H1 (cell line): ENCODE data around the gene SUPT4H1. TPM values are rescaled to one million over a fixed set of nuclear protein-coding genes. Genes with fewer than 3 reads are reported as not detected.
A peak's percentile ranks its signal among the peaks of the same experiment; 100 is the strongest.

Experiments used
- CTCF ChIA-PET: fragments of 300-600 bp; sonication (Branson Sonifier 250); formaldehyde crosslinking; loops from one replicate; lab custom pipeline; 2021; ENCODE audit not compliant: partially characterized antibody; lab: Charles Lee
- POLR2A ChIA-PET: fragments of 300-600 bp; sonication (Branson Sonifier 250); formaldehyde crosslinking; loops from one replicate; lab custom pipeline; 2021; ENCODE audit warnings: inconsistent platforms; ENCODE audit not compliant: partially characterized antibody; lab: Charles Lee
- DNase-seq, 2 experiments: peaks; one replicate each; pipeline versions ENCODE4 v3.0.0 to v3.0.0-alpha.2; 2010 to 2022; ENCODE audit warnings: low spot score in 2 of 2, low read depth in 1 of 2, mixed read lengths in 1 of 2
- FAIRE-seq: peaks from 2 replicates; lab custom pipeline; 2011; peaks lifted over from hg19 to GRCh38; lab: Jason Lieb, UNC
- H2AFZ ChIP-seq: 2 replicates; pipeline ENCODE4 v1.8.1; 2012; ENCODE audit warnings: low read length, inconsistent platforms
- H2AK5ac ChIP-seq: 2 replicates; pipeline ENCODE4 v1.6.1; 2013; ENCODE audit warnings: low read depth, low read length
- H2BK120ac ChIP-seq: replicated peaks from 2 replicates; pipeline ENCODE3; 2013; ENCODE audit warnings: low read depth, low read length, inconsistent platforms
- H2BK12ac ChIP-seq: 2 replicates; pipeline ENCODE4 v1.6.1; 2013; ENCODE audit warnings: low read depth, low read length
- H2BK15ac ChIP-seq: 2 replicates; pipeline ENCODE4 v1.6.1; 2013; ENCODE audit warnings: low read length
- H2BK20ac ChIP-seq: 2 replicates; pipeline ENCODE4 v1.6.1; 2013; ENCODE audit warnings: low read length
- H2BK5ac ChIP-seq: 2 replicates; pipeline ENCODE4 v1.6.1; 2013; ENCODE audit warnings: low read depth, low read length
- H3K14ac ChIP-seq: 2 replicates; pipeline ENCODE4 v1.6.1; 2013; ENCODE audit warnings: inconsistent platforms; ENCODE audit not compliant: insufficient read length
- H3K18ac ChIP-seq: 2 replicates; pipeline ENCODE4 v1.6.1; 2013; ENCODE audit warnings: low read length; ENCODE audit errors: extremely low read depth
- H3K23ac ChIP-seq: 2 replicates; pipeline ENCODE4 v1.6.1; 2013; ENCODE audit warnings: inconsistent platforms; ENCODE audit not compliant: insufficient read length
- H3K23me2 ChIP-seq: 2 replicates; pipeline ENCODE4 v1.6.1; 2013; ENCODE audit warnings: low read depth, low read length
- H3K27ac ChIP-seq: 2 replicates; pipeline ENCODE4 v1.6.1; 2011; ENCODE audit warnings: low read depth, low read length, inconsistent platforms
- H3K27me3 ChIP-seq, 4 experiments: replicated peaks in 1 of 4; 1 replicate in 1 of 4; 2 replicates in 3 of 4; pipeline versions ENCODE4 v1.6.1 to v1.8.1; 2011 to 2013; ENCODE audit warnings: low read length in 3 of 4, mild to moderate bottlenecking in 3 of 4, inconsistent platforms in 2 of 4, mixed read lengths in 2 of 4, moderate library complexity in 1 of 4; ENCODE audit not compliant: control insufficient read depth in 3 of 4, insufficient read depth in 3 of 4; ENCODE audit errors: extremely low read depth in 1 of 4
- H3K36me3 ChIP-seq, 4 experiments: 2 replicates each; pipeline versions ENCODE4 v1.6.1 to v1.8.1; 2011 to 2013; ENCODE audit warnings: mild to moderate bottlenecking in 4 of 4, low read length in 3 of 4, moderate library complexity in 2 of 4, control low read depth in 1 of 4, inconsistent platforms in 1 of 4; ENCODE audit not compliant: insufficient read depth in 4 of 4, control insufficient read depth in 2 of 4
- H3K4ac ChIP-seq: replicated peaks from 2 replicates; pipeline ENCODE3; 2013; ENCODE audit warnings: low read length, low read depth, mixed read lengths, inconsistent platforms; ENCODE audit not compliant: insufficient read length
- H3K4me1 ChIP-seq, 4 experiments: replicated peaks in 1 of 4; 1 replicate in 1 of 4; 2 replicates in 3 of 4; pipeline versions ENCODE4 v1.6.1 to v1.8.1; 2011 to 2013; ENCODE audit warnings: low read length in 3 of 4, inconsistent platforms in 2 of 4, mixed read lengths in 1 of 4; ENCODE audit not compliant: insufficient read depth in 4 of 4, control insufficient read depth in 3 of 4
- H3K4me2 ChIP-seq, 2 experiments: 2 replicates each; pipeline versions ENCODE4 v1.6.1 to v1.8.1; 2011 to 2013; ENCODE audit warnings: low read depth in 2 of 2, low read length in 2 of 2, control low read depth in 1 of 2, inconsistent platforms in 1 of 2, mild to moderate bottlenecking in 1 of 2; ENCODE audit not compliant: insufficient read depth in 1 of 2
- H3K4me3 ChIP-seq, 4 experiments: fragments of 200-600, 300-600 bp in 1 of 4; sonication (generic), shearing (Covaris generic), sonication (Bioruptor Twin) in 1 of 4; 2 replicates each; pipeline versions ENCODE4 v1.5.1 to v1.8.1; 2011 to 2016; ENCODE audit warnings: low read length in 4 of 4, low read depth in 3 of 4, control low read depth in 2 of 4, inconsistent platforms in 2 of 4, mild to moderate bottlenecking in 2 of 4, mixed read lengths in 1 of 4, moderate library complexity in 1 of 4; ENCODE audit not compliant: insufficient read depth in 2 of 4; ENCODE audit errors: extremely low read depth in 1 of 4
- H3K56ac ChIP-seq: replicated peaks from 2 replicates; pipeline ENCODE3; 2013; ENCODE audit warnings: low read depth, mild to moderate bottlenecking, mixed read lengths, low read length, inconsistent platforms; ENCODE audit not compliant: insufficient read length
- H3K79me1 ChIP-seq: 2 replicates; pipeline ENCODE4 v1.6.1; 2013; ENCODE audit warnings: low read depth, low read length, control low read depth
- H3K79me2 ChIP-seq, 2 experiments: 2 replicates each; pipeline versions ENCODE4 v1.6.1 to v1.8.1; 2012 to 2013; ENCODE audit warnings: low read length in 2 of 2, mild to moderate bottlenecking in 2 of 2, inconsistent platforms in 1 of 2; ENCODE audit not compliant: insufficient read depth in 2 of 2, control insufficient read depth in 1 of 2
- H3K9ac ChIP-seq, 4 experiments: replicated peaks in 1 of 4; 1 replicate in 1 of 4; 2 replicates in 3 of 4; pipeline versions ENCODE4 v1.6.1 to v1.8.1; 2011 to 2013; ENCODE audit warnings: low read depth in 3 of 4, low read length in 3 of 4, control low read depth in 2 of 4, mild to moderate bottlenecking in 2 of 4, moderate library complexity in 2 of 4, inconsistent platforms in 1 of 4; ENCODE audit errors: extremely low read depth in 1 of 4
- H3K9me3 ChIP-seq, 2 experiments: 2 replicates each; pipeline versions ENCODE4 v1.6.1 to v1.8.1; 2012 to 2013; ENCODE audit warnings: mild to moderate bottlenecking in 2 of 2, moderate library complexity in 2 of 2, control low read depth in 1 of 2, inconsistent platforms in 1 of 2, low read depth in 1 of 2, low read length in 1 of 2, mixed read lengths in 1 of 2; ENCODE audit not compliant: insufficient read depth in 2 of 2
- H4K20me1 ChIP-seq, 2 experiments: replicated peaks in 1 of 2; 2 replicates each; pipeline versions ENCODE3 to v1.8.1; 2011 to 2013; ENCODE audit warnings: inconsistent platforms in 2 of 2, low read length in 2 of 2, mild to moderate bottlenecking in 1 of 2; ENCODE audit not compliant: insufficient read depth in 2 of 2, control insufficient read depth in 1 of 2
- H4K5ac ChIP-seq: 2 replicates; pipeline ENCODE4 v1.6.1; 2013; ENCODE audit warnings: low read length, low read depth, mixed read lengths, inconsistent platforms; ENCODE audit not compliant: insufficient read length
- H4K8ac ChIP-seq: 2 replicates; pipeline ENCODE4 v1.8.0; 2013; ENCODE audit warnings: mild to moderate bottlenecking, moderate library complexity, low read length, inconsistent platforms; ENCODE audit not compliant: insufficient read depth; ENCODE audit errors: extremely low read depth
- H4K91ac ChIP-seq: replicated peaks from 2 replicates; pipeline ENCODE3; 2013; ENCODE audit warnings: low read length, mixed read lengths, inconsistent platforms; ENCODE audit not compliant: insufficient read length
- E2F6 ChIP-seq: IDR thresholded peaks from 2 replicates; pipeline ENCODE4 v1.6.1; 2012; ENCODE audit warnings: inconsistent platforms
- MAX ChIP-seq: IDR thresholded peaks from 2 replicates; pipeline ENCODE4 v1.6.1; 2012; ENCODE audit warnings: inconsistent platforms
- NANOG ChIP-seq: IDR thresholded peaks from 2 replicates; pipeline ENCODE4 v1.6.1; 2011; ENCODE audit warnings: low read length, low read depth, mild to moderate bottlenecking, inconsistent platforms; ENCODE audit not compliant: insufficient read depth, poor library complexity, severe bottlenecking
- WGBS, 2 experiments: shearing (Covaris generic) in 1 of 2; methylation state at CpG; one replicate each; pipeline versions ENCODE4 v1.1.6 to v1.1.7; 2013 to 2015; ENCODE audit warnings: low lambda C conversion rate in 2 of 2, mixed read lengths in 2 of 2, inconsistent platforms in 1 of 2, low coverage in 1 of 2, missing lambda C conversion rate in 1 of 2; ENCODE audit not compliant: insufficient replicate concordance in 2 of 2, insufficient coverage in 1 of 2, insufficient read length in 1 of 2; ENCODE audit errors: extremely low coverage in 1 of 2, missing lambda C conversion rate in 1 of 2; 5-methylcytosine and 5-hydroxymethylcytosine counted together
- polyA plus RNA-seq, 7 experiments: library from polyadenylated mRNA; depleted of rRNA in 3 of 7; stranded (reverse) in 5 of 7; unstranded in 2 of 7; fragments of >200 nt in 5 of 7; fragments of 200-250 nt in 2 of 7; gene quantifications; 1 replicate in 5 of 7; 2 replicates in 1 of 7; 4 replicates in 1 of 7; pipeline versions ENCODE4 v1.2.1 to v1.2.3, GENCODE V29; 2011 to 2013; ENCODE audit warnings: missing spikeins in 2 of 7, mixed read lengths in 2 of 7
- total RNA-seq: library from RNA; stranded (reverse); fragmentation: NEBNext Ultra II Directional; extraction: Animal tissue kit (Norgen Biotek cat#: 25700); gene quantifications from 2 replicates; pipeline ENCODE4 v1.2.1, GENCODE V29; 2021

SUPT4H1 gene
- total and polyA plus RNA-seq, 2 of the 8 experiments (the other 6 are each of a cell fraction or from before 2014, with no cell fraction given) = 112 to 143 TPM

- no peak for DNase-seq
- TF ChIP-seq E2F6 = 0 out of 2 replicates have a peak, but pooled peaks have one; percentile 17
- no peak for TF ChIP-seq MAX
- TF ChIP-seq NANOG = no peak
- no peaks in the 10 kb centered on the region for H3K9me3 ChIP-seq
- H2BK5ac ChIP-seq = peak overlapping the region; percentile 90; the same call in 1 of the 2 replicates
- H3K36me3 ChIP-seq = peaks cover 3 to 7% (median 4%) of the 10 kb centered on the region in 4 experiments; a peak in 3 of 8 replicates
- no peak overlapping the region for H2AK5ac ChIP-seq
- no peak overlapping the region for H3K14ac ChIP-seq
- H3K4me3 ChIP-seq = no peak overlapping the region
- H3K4me2 ChIP-seq = peak overlapping the region in 1 of 2 experiments; percentile 54; a peak in 1 of 4 replicates
- H4K8ac ChIP-seq = no peak overlapping the region; the same call in 1 of the 2 replicates
- H3K79me1 ChIP-seq = no peaks in the 10 kb centered on the region
- peak overlapping the region; percentile 51; the same call in 1 of the 2 replicates for H2BK20ac ChIP-seq
- H3K56ac ChIP-seq = no peak overlapping the region
- peak overlapping the region; percentile 88; the same call in 1 of the 2 replicates for H2BK12ac ChIP-seq
- peak overlapping the region; percentile 85; the same call in 1 of the 2 replicates for H2BK15ac ChIP-seq
- no peak for FAIRE-seq
- H3K27ac ChIP-seq = peak overlapping the region; percentile 30; the same call in 1 of the 2 replicates
- peak overlapping the region; percentile 92 for H4K91ac ChIP-seq
- no peak overlapping the region for H3K18ac ChIP-seq
- H3K23me2 ChIP-seq = no peaks in the 10 kb centered on the region
- H3K27me3 ChIP-seq = peaks cover 0 to 1% (median 0%) of the 10 kb centered on the region in 4 experiments; a peak in 3 of 7 replicates
- H3K9ac ChIP-seq = 0 out of 7 replicates have a peak overlapping the region, but pooled peaks of 1 of the 4 experiments have one; percentile 14
- POLR2A ChIA-PET = interaction anchor here (0.7 to 11.3 kb wide), 5 partner anchors 7 to 332 kb away, joined by 3 to 149 read pairs (median 32); partner anchors contain the start of genes SUPT4H1 and TSPOAP1
- H4K5ac ChIP-seq = no peak overlapping the region
- peaks cover 0 to 1% of the 10 kb centered on the region in 2 experiments for H4K20me1 ChIP-seq
- no peak overlapping the region for H2BK120ac ChIP-seq
- WGBS, 2 experiments = 91% methylated on average over 6 of the region's 6 CpGs; no CpG with 5 or more reads in 1 of the 2 experiments
- CTCF ChIA-PET = interaction anchor here (0.7 to 18.5 kb wide), 7 partner anchors 10 to 77 kb away, joined by 3 to 384 read pairs (median 4); partner anchors contain the start of genes RNF43, SUPT4H1 and TSPOAP1
- H3K4me1 ChIP-seq = peaks cover 4 to 24% (median 19%) of the 10 kb centered on the region in 4 experiments
- no peak overlapping the region for H3K23ac ChIP-seq
- H3K4ac ChIP-seq = peak overlapping the region; percentile 6
- no peak overlapping the region; the same call in 1 of the 2 replicates for H2AFZ ChIP-seq
- H3K79me2 ChIP-seq = no peaks in the 10 kb centered on the region
These were observed 12.1 kb downstream of the SUPT4H1 start for GRCh38 chr17:58339755-58340404.
